NCI-H226 (cell line): ENCODE measurements around the gene PRKAG2.
A peak's percentile ranks its signal among the peaks of the same experiment; 100 is the strongest.
"Not testable (repeated sequence)": the region's sequence is repeated elsewhere in the genome, so short reads cannot be mapped to it uniquely, and the experiment has no call there.

Experiments
- DNase-seq: peaks from one replicate; pipeline ENCODE4 v3.0.0-alpha.2; 2015

PRKAG2 gene

GRCh38 chr7:151876899-151877777 is at the start of gene PRKAG2:
Gene PRKAG2, minus strand, starts transcription at chr7:151877115. Its CDS starts 495 bp downstream, at chr7:151876620.
- DNase-seq = peak; percentile 52

- no peak for DNase-seq
Measured at GRCh38 chr7:151926336-151926712, 49.4 kb upstream of the PRKAG2 start.

GRCh38 chr7:151925446-151926335 is 48.8 kb upstream of the PRKAG2 start:
- no peak for DNase-seq

GRCh38 chr7:151924508-151924907 is 47.6 kb upstream of the PRKAG2 start:
- no peak for DNase-seq

GRCh38 chr7:151924001-151924400 is 47.1 kb upstream of the PRKAG2 start:
- no peak for DNase-seq

- DNase-seq = no peak
Measured at GRCh38 chr7:151923097-151923876, 46.4 kb upstream of the PRKAG2 start.

- no peak for DNase-seq
Measured at GRCh38 chr7:151921451-151921850, 44.5 kb upstream of the PRKAG2 start.

- DNase-seq = no peak
Measured at GRCh38 chr7:151920488-151920887, 43.6 kb upstream of the PRKAG2 start.

GRCh38 chr7:151919595-151919994 is 42.7 kb upstream of the PRKAG2 start:
- no peak for DNase-seq

- no peak for DNase-seq
Measured at GRCh38 chr7:151918510-151918843, 41.6 kb upstream of the PRKAG2 start.

- DNase-seq = no peak
Measured at GRCh38 chr7:151917791-151918509, 41.0 kb upstream of the PRKAG2 start.

- DNase-seq = no peak
Measured at GRCh38 chr7:151914051-151914450, 37.1 kb upstream of the PRKAG2 start.

- not testable (repeated sequence) for DNase-seq
Measured at GRCh38 chr7:151910655-151911054, 33.7 kb upstream of the PRKAG2 start.

GRCh38 chr7:151907115-151907514 is 30.2 kb upstream of the PRKAG2 start:
- DNase-seq = not testable (repeated sequence)

GRCh38 chr7:151905766-151906165 is 28.9 kb upstream of the PRKAG2 start:
- DNase-seq = no peak

- no peak for DNase-seq
Measured at GRCh38 chr7:151905353-151905752, 28.4 kb upstream of the PRKAG2 start.

- DNase-seq = no peak
Measured at GRCh38 chr7:151904270-151904669, 27.4 kb upstream of the PRKAG2 start.

- no peak for DNase-seq
Measured at GRCh38 chr7:151903249-151904032, 26.5 kb upstream of the PRKAG2 start.

- no peak for DNase-seq
Measured at GRCh38 chr7:151902311-151902710, 25.4 kb upstream of the PRKAG2 start.

- no peak for DNase-seq
Measured at GRCh38 chr7:151901828-151902227, 24.9 kb upstream of the PRKAG2 start.

GRCh38 chr7:151900986-151901621 is 24.2 kb upstream of the PRKAG2 start:
- no peak for DNase-seq
